A549 (cell line): ENCODE results near the gene TF. TPM values are rescaled to one million over a fixed set of nuclear protein-coding genes. Genes with fewer than 3 reads are reported as not detected.

Experiments used
- ATAC-seq, 2 experiments: fragments of 200-7000 bp in 1 of 2; fragments of >200 bp in 1 of 2; cut with Nextera tagmentation in 1 of 2; cut with Tn5 transposase in 1 of 2; 3 replicates each; pipeline versions ENCODE4 v1.8.0 to v1.9.1; 2018 to 2020; ENCODE audit warnings: mild to moderate bottlenecking in 1 of 2, moderate library complexity in 1 of 2
- CTCF ChIA-PET: fragments of 300-600 bp; sonication (Branson Sonifier 250); formaldehyde crosslinking; extraction: SDS; loops from one replicate; lab custom pipeline; 2021; ENCODE audit warnings: antibody characterized with exemption, inconsistent platforms; lab: Yijun Ruan, JAX
- POLR2A ChIA-PET: fragments of 350-600 bp; formaldehyde crosslinking; extraction: SDS; loops from one replicate; lab custom pipeline; 2021; ENCODE audit warnings: antibody characterized with exemption, inconsistent platforms; lab: Yijun Ruan, JAX
- DNase-seq, 2 experiments: peaks; one replicate each; pipeline versions ENCODE4 v3.0.0 to v3.0.0-alpha.2; 2011 to 2016; ENCODE audit warnings: low read depth in 1 of 2, low spot score in 1 of 2
- FAIRE-seq: peaks from 2 replicates; lab custom pipeline; 2011; peaks lifted over from hg19 to GRCh38; lab: Jason Lieb, UNC
- H3K27ac ChIP-seq, 2 experiments: fragments of >200 bp; sonication (Bioruptor Twin); formaldehyde crosslinking; 3 replicates each; pipeline ENCODE4 v1.5.1; 2016 to 2017
- H3K4me1 ChIP-seq: fragments of >200 bp; sonication (Bioruptor Twin); formaldehyde crosslinking; 3 replicates; pipeline ENCODE4 v1.6.1; 2016
- H3K4me2 ChIP-seq: fragments of >200 bp; sonication (Bioruptor Twin); formaldehyde crosslinking; 3 replicates; pipeline ENCODE4 v1.6.1; 2016
- H3K4me3 ChIP-seq: fragments of >200 bp; sonication (Bioruptor Twin); formaldehyde crosslinking; 3 replicates; pipeline ENCODE4 v1.5.1; 2016
- H3K9me3 ChIP-seq: fragments of >200 bp; sonication (Bioruptor Twin); formaldehyde crosslinking; 3 replicates; pipeline ENCODE4 v1.6.1; 2016
- CEBPB ChIP-seq, 2 experiments: fragments of >200 bp in 1 of 2; sonication (Bioruptor Twin) in 1 of 2; formaldehyde crosslinking in 1 of 2; IDR thresholded peaks; 2 replicates each; pipeline ENCODE4 v1.6.1; 2012 to 2016
- CHD2 ChIP-seq: fragments of 150-350 bp; IDR thresholded peaks from 2 replicates; pipeline ENCODE4 v1.6.1; 2014; ENCODE audit warnings: low read length; ENCODE audit not compliant: partially characterized antibody
- FOSL2 ChIP-seq, 2 experiments: fragments of 450-650 bp in 1 of 2; fragments of >200 bp in 1 of 2; sonication (Bioruptor Twin) in 1 of 2; formaldehyde crosslinking; IDR thresholded peaks; 2 replicates each; pipeline versions ENCODE4 v1.5.0 to v1.6.1; 2016 to 2020; ENCODE audit warnings: mild to moderate bottlenecking in 1 of 2, moderate library complexity in 1 of 2
- FOXS1 ChIP-seq: fragments of 250-450 bp; sonication (Bioruptor Pico); IDR thresholded peaks from 2 replicates; pipeline ENCODE4 v1.5.0; 2020; ENCODE audit warnings: mild to moderate bottlenecking, moderate library complexity
- HEYL ChIP-seq: fragments of 250-450 bp; sonication (Bioruptor Pico); IDR thresholded peaks from 2 replicates; pipeline ENCODE4 v1.8.0; 2021; ENCODE audit warnings: mild to moderate bottlenecking, moderate library complexity
- KDM1A ChIP-seq: fragments of 200-600 bp; sonication (generic); IDR thresholded peaks from 2 replicates; pipeline ENCODE4 v1.6.1; 2016; ENCODE audit warnings: low read depth, mild to moderate bottlenecking
- MAFK ChIP-seq: fragments of 450-650 bp; IDR thresholded peaks from 2 replicates; pipeline ENCODE4 v1.6.1; 2014; ENCODE audit not compliant: partially characterized antibody
- NPAS2 ChIP-seq: fragments of 250-450 bp; sonication (Bioruptor Pico); IDR thresholded peaks from 2 replicates; pipeline ENCODE4 v1.8.0; 2022; ENCODE audit warnings: mild to moderate bottlenecking, moderate library complexity, borderline replicate concordance
- PHF8 ChIP-seq: fragments of 200-600 bp; sonication (generic); IDR thresholded peaks from 2 replicates; pipeline ENCODE4 v1.6.1; 2016; ENCODE audit warnings: low read depth, mild to moderate bottlenecking, antibody characterized with exemption, moderate library complexity, borderline replicate concordance
- POLR2AphosphoS2 ChIP-seq: conservative IDR thresholded peaks from 2 replicates; pipeline ENCODE4 v1.6.1; 2012; ENCODE audit warnings: low read length, improper control_type of control experiment, inconsistent platforms
- RAD21 ChIP-seq, 2 experiments: fragments of >200 bp in 1 of 2; sonication (Bioruptor Twin) in 1 of 2; formaldehyde crosslinking in 1 of 2; IDR thresholded peaks in 1 of 2; conservative IDR thresholded peaks in 1 of 2; 2 replicates in 1 of 2; 3 replicates in 1 of 2; pipeline ENCODE4 v1.6.1; 2012 to 2018; ENCODE audit warnings: inconsistent platforms in 1 of 2
- RARB ChIP-seq: fragments of 250-450 bp; sonication (Bioruptor Pico); IDR thresholded peaks from 2 replicates; pipeline ENCODE4 v1.8.0; 2021; ENCODE audit warnings: mild to moderate bottlenecking, moderate library complexity
- TP53 ChIP-seq: fragments of 250-450 bp; sonication (Bioruptor Pico); IDR thresholded peaks from 2 replicates; pipeline ENCODE4 v1.5.0; 2021; ENCODE audit warnings: mild to moderate bottlenecking, moderate library complexity
- ZFP36 ChIP-seq: fragments of 450-650 bp; IDR thresholded peaks from 2 replicates; pipeline ENCODE4 v1.6.1; 2014; ENCODE audit warnings: borderline replicate concordance; ENCODE audit not compliant: partially characterized antibody
- WGBS: methylation state at CpG from one replicate; pipeline ENCODE4 v1.1.6; 2017; ENCODE audit errors: missing lambda C conversion rate; 5-methylcytosine and 5-hydroxymethylcytosine counted together
- polyA plus RNA-seq, 4 experiments: library from polyadenylated mRNA; depleted of rRNA in 3 of 4; stranded (reverse); fragments of >200 nt; fragmentation: RNase III in 1 of 4; extraction: RNeasy Plus Mini Kit Qiagen cat#74134 plus additional on column Dnase treatment in 1 of 4; gene quantifications; 2 replicates in 3 of 4; 3 replicates in 1 of 4; pipeline ENCODE4 v1.2.3, GENCODE V29; 2011 to 2017
- TF ChIP-seq, protein P1 (sequence below): fragments of >200 bp; sonication (Bioruptor Twin); formaldehyde crosslinking; IDR thresholded peaks from 2 replicates; pipeline ENCODE4 v1.6.1; 2016
- TF ChIP-seq, protein P2 (sequence below): fragments of 200-600 bp; sonication (generic); IDR thresholded peaks from 2 replicates; pipeline ENCODE4 v1.6.1; 2016; ENCODE audit warnings: antibody characterized with exemption, mild to moderate bottlenecking, moderate library complexity
- TF ChIP-seq, protein P3 (sequence below): IDR thresholded peaks from 2 replicates; pipeline ENCODE4 v1.6.1; 2012; ENCODE audit warnings: low read depth, borderline replicate concordance
- TF ChIP-seq, protein P4 (sequence below): IDR thresholded peaks from 2 replicates; pipeline ENCODE4 v1.6.1; 2012

Gene TF
- polyA plus RNA-seq, 2 of the 4 experiments (the other 2 are of a cell fraction) = 0.53 to 10.5 TPM

DNA sequence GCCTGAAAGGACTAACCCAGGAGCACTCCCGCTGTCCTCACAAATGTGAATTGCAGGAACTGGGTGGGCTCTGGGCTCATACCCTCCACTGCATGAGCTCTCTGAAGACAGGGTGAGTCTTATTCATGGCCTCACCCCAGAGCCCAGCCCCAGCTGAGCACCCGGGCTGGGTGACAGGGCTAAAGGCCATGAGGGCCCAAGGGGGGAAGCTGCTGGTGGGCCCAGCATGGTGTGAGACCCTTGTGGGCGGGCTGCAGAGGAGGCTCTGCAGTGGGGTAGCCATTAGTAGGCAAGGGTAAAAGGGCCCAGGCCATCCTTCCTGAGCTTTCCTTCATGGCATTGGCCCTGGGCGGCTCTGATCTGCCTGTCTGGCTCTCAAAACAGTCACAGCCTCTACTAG is 89.8 kb downstream of the TF start (continued):
- no peak for TF ChIP-seq RAD21 (conservative IDR thresholded peaks at IDR 0.05 in 1 of 2, IDR thresholded peaks at IDR 0.05 in 1 of 2)
- TF ChIP-seq NPAS2 (CRISPR knock-in tag) = no peak

DNA sequence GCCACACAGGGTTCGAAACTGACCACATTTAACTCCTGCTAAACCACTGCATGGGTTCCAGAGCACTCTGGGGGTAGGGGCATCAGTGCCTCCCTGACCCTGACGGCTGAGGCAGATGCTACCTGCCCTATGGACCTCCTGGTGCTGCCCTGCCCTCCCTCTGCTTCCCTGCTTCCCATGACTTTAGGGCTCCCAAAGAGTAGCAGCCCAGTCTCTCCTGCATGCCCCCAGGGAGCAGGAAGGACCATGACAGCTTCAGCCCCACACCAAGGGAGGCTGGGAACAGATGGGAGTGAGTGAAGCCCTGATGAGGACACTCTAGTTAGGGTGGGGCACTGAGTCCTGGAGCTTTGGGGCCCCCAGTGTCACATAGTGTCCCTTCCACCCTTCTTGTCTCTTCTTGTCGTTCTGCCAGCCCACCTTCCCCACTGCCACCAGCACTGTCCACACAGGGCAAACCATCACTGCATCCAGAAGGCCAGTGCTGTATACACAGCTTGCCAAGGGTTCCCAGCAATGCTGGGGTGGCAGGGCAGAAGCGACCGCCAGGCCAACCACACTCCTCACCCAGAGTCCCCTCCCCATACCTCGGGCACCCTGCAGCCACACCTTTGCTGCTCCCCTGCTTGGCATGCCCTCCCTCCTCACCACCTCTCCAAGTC is 90.4 kb downstream of the TF start:
- 32% methylated on average over 5 of the region's 6 CpGs for WGBS

DNA sequence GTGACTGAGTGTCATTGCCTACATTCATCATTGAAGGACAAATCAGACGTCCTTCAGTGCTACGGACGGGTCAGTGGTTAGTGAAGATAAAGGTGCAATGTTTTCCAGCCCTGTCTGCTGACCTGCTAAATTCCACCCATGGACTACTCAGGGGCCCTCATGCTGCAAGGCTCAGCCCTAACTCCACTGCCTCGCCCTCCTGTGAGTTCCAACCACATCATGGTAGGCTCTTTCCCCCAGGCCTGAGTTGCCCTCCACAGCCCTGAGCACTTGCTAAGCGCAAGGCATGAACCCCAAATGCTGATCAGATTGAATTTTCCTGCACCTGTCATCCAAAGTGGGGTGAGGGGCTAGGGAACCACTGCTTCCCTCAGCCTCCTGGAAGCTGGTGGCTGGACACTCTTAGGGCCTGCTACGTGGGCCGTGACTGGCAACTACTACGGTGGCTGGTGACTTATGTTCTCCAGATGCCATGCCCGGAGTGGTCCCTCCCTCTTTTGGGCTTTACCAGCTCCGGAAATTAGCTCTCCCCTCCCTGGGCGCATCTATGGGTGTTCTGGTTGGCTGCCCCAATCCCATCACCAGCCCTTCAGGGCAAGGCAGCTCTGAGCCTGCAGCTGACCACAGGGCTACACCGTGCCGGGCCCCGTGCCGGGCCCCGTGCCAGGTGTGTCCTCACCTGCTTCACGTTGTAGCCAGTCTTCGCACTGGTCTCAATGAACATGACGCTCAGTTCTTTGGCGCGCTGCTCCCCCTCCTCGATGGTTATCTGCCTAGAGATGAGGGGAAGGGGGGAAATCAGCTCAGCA is 91.5 kb downstream of the TF start:
- no peak for DNase-seq
- Histone ChIP-seq H3K4me1 (no peaks in the 10 kb centered on the region), H3K9me3 (no peaks in the 10 kb centered on the region), H3K27ac (no peak overlapping the region), H3K4me2 (no peak overlapping the region), H3K4me3 (no peak overlapping the region)
- no peak for TF ChIP-seq MAFK
- TF ChIP-seq FOXS1 = no peak
- TF ChIP-seq, protein P1, sequence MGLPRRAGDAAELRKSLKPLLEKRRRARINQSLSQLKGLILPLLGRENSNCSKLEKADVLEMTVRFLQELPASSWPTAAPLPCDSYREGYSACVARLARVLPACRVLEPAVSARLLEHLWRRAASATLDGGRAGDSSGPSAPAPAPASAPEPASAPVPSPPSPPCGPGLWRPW = no peak
- POLR2A ChIA-PET = no interaction called here
- WGBS = 56% methylated on average over 5 of the region's 22 CpGs
- no peak for FAIRE-seq
- CTCF ChIA-PET = no interaction called here
- no peak for ATAC-seq

More for the DNA sequence above, 90.4 kb downstream of the TF start:
- H3K4me1 ChIP-seq = no peaks in the 10 kb centered on the region
- no peak for ATAC-seq
- TF ChIP-seq CEBPB (IDR thresholded peaks at IDR 0.05) (no peak), TP53 (CRISPR knock-in tag) (no peak), KDM1A (no peak), PHF8 (no peak), FOXS1 (no peak), POLR2AphosphoS2 (no peak), FOSL2 (IDR thresholded peaks at IDR 0.05) (no peak), FOSL2 (CRISPR knock-in tag; IDR thresholded peaks at IDR 0.05) (no peak), HEYL (no peak), CHD2 (no peak), RARB (CRISPR knock-in tag) (no peak), ZFP36 (no peak)
- TF ChIP-seq, protein P2, sequence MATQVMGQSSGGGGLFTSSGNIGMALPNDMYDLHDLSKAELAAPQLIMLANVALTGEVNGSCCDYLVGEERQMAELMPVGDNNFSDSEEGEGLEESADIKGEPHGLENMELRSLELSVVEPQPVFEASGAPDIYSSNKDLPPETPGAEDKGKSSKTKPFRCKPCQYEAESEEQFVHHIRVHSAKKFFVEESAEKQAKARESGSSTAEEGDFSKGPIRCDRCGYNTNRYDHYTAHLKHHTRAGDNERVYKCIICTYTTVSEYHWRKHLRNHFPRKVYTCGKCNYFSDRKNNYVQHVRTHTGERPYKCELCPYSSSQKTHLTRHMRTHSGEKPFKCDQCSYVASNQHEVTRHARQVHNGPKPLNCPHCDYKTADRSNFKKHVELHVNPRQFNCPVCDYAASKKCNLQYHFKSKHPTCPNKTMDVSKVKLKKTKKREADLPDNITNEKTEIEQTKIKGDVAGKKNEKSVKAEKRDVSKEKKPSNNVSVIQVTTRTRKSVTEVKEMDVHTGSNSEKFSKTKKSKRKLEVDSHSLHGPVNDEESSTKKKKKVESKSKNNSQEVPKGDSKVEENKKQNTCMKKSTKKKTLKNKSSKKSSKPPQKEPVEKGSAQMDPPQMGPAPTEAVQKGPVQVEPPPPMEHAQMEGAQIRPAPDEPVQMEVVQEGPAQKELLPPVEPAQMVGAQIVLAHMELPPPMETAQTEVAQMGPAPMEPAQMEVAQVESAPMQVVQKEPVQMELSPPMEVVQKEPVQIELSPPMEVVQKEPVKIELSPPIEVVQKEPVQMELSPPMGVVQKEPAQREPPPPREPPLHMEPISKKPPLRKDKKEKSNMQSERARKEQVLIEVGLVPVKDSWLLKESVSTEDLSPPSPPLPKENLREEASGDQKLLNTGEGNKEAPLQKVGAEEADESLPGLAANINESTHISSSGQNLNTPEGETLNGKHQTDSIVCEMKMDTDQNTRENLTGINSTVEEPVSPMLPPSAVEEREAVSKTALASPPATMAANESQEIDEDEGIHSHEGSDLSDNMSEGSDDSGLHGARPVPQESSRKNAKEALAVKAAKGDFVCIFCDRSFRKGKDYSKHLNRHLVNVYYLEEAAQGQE = no peak
- TF ChIP-seq, protein P3, sequence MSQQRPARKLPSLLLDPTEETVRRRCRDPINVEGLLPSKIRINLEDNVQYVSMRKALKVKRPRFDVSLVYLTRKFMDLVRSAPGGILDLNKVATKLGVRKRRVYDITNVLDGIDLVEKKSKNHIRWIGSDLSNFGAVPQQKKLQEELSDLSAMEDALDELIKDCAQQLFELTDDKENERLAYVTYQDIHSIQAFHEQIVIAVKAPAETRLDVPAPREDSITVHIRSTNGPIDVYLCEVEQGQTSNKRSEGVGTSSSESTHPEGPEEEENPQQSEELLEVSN = no peak
- TF ChIP-seq, protein P4, sequence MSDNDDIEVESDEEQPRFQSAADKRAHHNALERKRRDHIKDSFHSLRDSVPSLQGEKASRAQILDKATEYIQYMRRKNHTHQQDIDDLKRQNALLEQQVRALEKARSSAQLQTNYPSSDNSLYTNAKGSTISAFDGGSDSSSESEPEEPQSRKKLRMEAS = no peak
- TF ChIP-seq, all 56 proteins: peak for 0
- Histone ChIP-seq H3K4me3 (no peak overlapping the region), H3K9me3 (no peaks in the 10 kb centered on the region), H3K27ac (no peak overlapping the region), H3K4me2 (no peak overlapping the region)
- FAIRE-seq (no peak), DNase-seq (no peak)
- ChIA-PET CTCF (no interaction called here), POLR2A (no interaction called here)
